ENCODE results near the gene ST3GAL4. TPM values are rescaled to one million over a fixed set of nuclear protein-coding genes. Genes with fewer than 3 reads are reported as not detected.

ST3GAL4 gene
- total and polyA plus RNA-seq, 2 experiments from 2014 or later: 27.3 to 53.3 TPM

DNA sequence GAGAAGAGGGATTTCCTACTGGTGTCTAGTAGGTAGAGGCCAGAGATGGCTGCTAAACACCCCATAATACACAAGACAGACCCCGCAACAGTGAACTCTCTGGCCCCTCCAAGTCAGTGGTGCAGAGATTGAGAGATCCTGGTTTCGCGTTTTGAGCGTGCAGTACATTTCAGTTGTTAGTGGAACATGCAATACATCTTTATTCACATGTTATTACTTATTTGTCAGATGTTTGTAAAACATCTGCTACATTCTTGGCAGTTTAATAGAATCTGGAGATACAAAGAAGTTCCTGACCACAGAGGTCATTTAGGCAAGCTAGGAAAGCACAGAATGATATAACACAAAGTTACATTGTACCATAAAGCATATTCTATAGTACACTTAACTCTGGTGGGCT is 41.5 kb downstream of the ST3GAL4 start:
- in situ Hi-C loops (cut with MboI): no loop called here

DNA sequence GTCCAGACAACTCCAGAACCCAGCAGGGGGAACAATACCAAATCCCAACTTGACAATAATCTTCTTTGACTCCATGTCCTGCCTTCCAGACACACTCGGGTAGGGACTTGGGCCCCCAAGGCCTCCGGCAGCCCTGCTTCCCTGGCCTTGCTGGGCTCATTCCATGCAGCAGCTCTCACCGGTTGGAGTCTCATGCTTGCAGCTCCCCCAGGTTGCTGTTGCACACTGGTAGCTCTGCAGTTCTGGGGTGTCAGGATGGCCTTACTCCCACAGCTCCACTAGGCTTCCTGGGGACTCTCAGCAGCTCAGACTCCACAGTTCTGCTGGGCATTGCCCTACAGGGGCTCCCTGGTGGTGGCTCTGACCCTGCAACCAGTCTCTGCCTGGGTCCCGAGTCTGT is 42.8 kb downstream of the ST3GAL4 start:
- H3K9ac ChIP-seq: no peak overlapping the region
- H3K27me3 ChIP-seq (replicated peaks; ENCODE audit: insufficient read depth): no peaks in the 10 kb centered on the region
- no peak overlapping the region for H3K4me2 ChIP-seq (ENCODE audit: unreplicated experiment)
- no peaks in the 10 kb centered on the region for H3K9me3 ChIP-seq (ENCODE audit: low read depth)
- H2AFZ ChIP-seq: no peak overlapping the region
- no peaks in the 10 kb centered on the region for H3K36me3 ChIP-seq (ENCODE audit: low read depth)
- TF ChIP-seq EZH2 (IDR thresholded peaks at IDR 0.05; ENCODE audit: insufficient read depth, poor library complexity, severe bottlenecking) (no peak), EZH2phosphoT487 (IDR thresholded peaks at IDR 0.05; ENCODE audit: insufficient read depth, low read depth) (no peak)
- 85 to 88% methylated on average over 4 of the region's 4 CpGs for WGBS, 2 experiments (ENCODE audit: low coverage in 1 of 2, low lambda C conversion rate in 2 of 2, missing lambda C conversion rate in 2 of 2)
- no peaks in the 10 kb centered on the region for H3F3A ChIP-seq (ENCODE audit: insufficient read depth)
- H4K20me1 ChIP-seq (ENCODE audit: insufficient read depth): no peaks in the 10 kb centered on the region
- H3K79me2 ChIP-seq (ENCODE audit: insufficient read depth): peaks cover 55% of the 10 kb centered on the region
- in situ Hi-C loops (cut with MboI): no loop called here
- no peak for DNase-seq
- no peaks in the 10 kb centered on the region for H3K9me2 ChIP-seq (ENCODE audit: insufficient read depth)
- no peak overlapping the region for H3K27ac ChIP-seq
- H3K4me1 ChIP-seq (ENCODE audit: insufficient read depth): peaks cover 8% of the 10 kb centered on the region; the same call in 1 of the 2 replicates
- H3K4me3 ChIP-seq: no peak overlapping the region

More for the DNA sequence above, 41.5 kb downstream of the ST3GAL4 start:
- 0 out of 2 replicates have a peak, but pooled peaks cover 5% of the 10 kb centered on the region for H4K20me1 ChIP-seq (ENCODE audit: insufficient read depth)
- no peaks in the 10 kb centered on the region for H3F3A ChIP-seq (ENCODE audit: insufficient read depth)
- 71 to 77% methylated on average over 4 of the region's 4 CpGs for WGBS, 2 experiments (ENCODE audit: low coverage in 1 of 2, low lambda C conversion rate in 2 of 2, missing lambda C conversion rate in 2 of 2)
- peaks cover 13% of the 10 kb centered on the region for H3K4me1 ChIP-seq (ENCODE audit: insufficient read depth)
- H3K36me3 ChIP-seq (ENCODE audit: low read depth): no peaks in the 10 kb centered on the region
- no peak overlapping the region for H3K4me2 ChIP-seq (ENCODE audit: unreplicated experiment)
- no peaks in the 10 kb centered on the region for H3K9me3 ChIP-seq (ENCODE audit: low read depth)
- H3K9ac ChIP-seq: no peak overlapping the region
- H3K27ac ChIP-seq: no peak overlapping the region
- TF ChIP-seq EZH2 (IDR thresholded peaks at IDR 0.05; ENCODE audit: insufficient read depth, poor library complexity, severe bottlenecking) (no peak), EZH2phosphoT487 (IDR thresholded peaks at IDR 0.05; ENCODE audit: insufficient read depth, low read depth) (no peak)
- H3K9me2 ChIP-seq (ENCODE audit: insufficient read depth): no peaks in the 10 kb centered on the region
- no peak overlapping the region for H3K4me3 ChIP-seq
- peaks cover 67% of the 10 kb centered on the region for H3K79me2 ChIP-seq (ENCODE audit: insufficient read depth)
- no peaks in the 10 kb centered on the region for H3K27me3 ChIP-seq (replicated peaks; ENCODE audit: insufficient read depth)
- no peak for DNase-seq
- no peak overlapping the region for H2AFZ ChIP-seq

DNA sequence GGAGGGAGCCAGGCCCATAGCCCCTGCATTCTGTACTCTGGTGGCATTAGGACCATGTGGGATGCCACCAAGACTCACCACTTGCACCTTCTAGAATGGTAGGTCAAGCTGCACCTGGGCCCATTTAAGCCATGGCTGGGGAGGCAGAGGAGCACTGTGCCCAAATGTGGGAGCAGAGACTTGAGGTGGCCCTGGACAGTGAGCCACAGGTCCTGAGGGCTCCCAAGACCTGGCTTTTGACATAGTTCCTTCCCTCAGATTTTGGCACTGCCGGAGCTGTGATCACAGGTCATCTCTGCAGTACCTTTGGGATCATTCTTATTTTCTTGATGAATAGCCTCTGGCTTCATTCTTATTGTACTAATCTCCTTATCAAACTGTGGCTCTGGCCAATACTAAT is 43.2 kb downstream of the ST3GAL4 start:
- no peak for TF ChIP-seq EZH2phosphoT487 (IDR thresholded peaks at IDR 0.05; ENCODE audit: insufficient read depth, low read depth)
- no peak for TF ChIP-seq EZH2 (IDR thresholded peaks at IDR 0.05; ENCODE audit: insufficient read depth, poor library complexity, severe bottlenecking)
- Histone ChIP-seq H3K9me2 (ENCODE audit: insufficient read depth) (no peaks in the 10 kb centered on the region), H3K79me2 (ENCODE audit: insufficient read depth) (peaks cover 51% of the 10 kb centered on the region), H2AFZ (no peak overlapping the region), H4K20me1 (ENCODE audit: insufficient read depth) (no peaks in the 10 kb centered on the region), H3K27me3 (replicated peaks; ENCODE audit: insufficient read depth) (no peaks in the 10 kb centered on the region), H3K9ac (no peak overlapping the region), H3F3A (ENCODE audit: insufficient read depth) (no peaks in the 10 kb centered on the region), H3K4me3 (no peak overlapping the region), H3K4me1 (ENCODE audit: insufficient read depth) (peaks cover 10% of the 10 kb centered on the region), H3K27ac (no peak overlapping the region), H3K36me3 (ENCODE audit: low read depth) (no peaks in the 10 kb centered on the region), H3K9me3 (ENCODE audit: low read depth) (no peaks in the 10 kb centered on the region), H3K4me2 (ENCODE audit: unreplicated experiment) (no peak overlapping the region)
- no peak for DNase-seq
- in situ Hi-C loops (cut with MboI): no loop called here
- 100% methylated on average over 1 of the region's 1 CpG for WGBS, 2 experiments (ENCODE audit: low coverage in 1 of 2, low lambda C conversion rate in 2 of 2, missing lambda C conversion rate in 2 of 2)

DNA sequence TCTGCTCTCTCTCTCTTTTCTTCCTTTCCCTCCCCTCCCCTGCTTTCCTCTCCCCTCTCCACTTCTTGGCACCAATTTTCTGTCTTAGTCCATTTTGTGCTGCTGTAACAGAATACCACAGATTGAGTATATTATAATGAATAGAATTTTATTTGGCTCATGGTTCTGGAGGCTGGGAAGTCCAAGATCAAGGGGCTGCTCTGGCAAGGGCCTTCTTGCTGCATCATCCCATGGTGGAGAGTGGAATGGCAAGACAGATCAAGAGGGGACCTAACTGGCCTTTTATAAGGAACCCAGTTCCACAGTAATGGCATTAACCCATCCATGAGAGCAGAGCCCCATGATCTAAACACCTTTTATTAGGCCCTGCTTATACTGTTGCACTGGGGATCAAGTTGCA is 44.5 kb downstream of the ST3GAL4 start:
- Histone ChIP-seq H3K9ac (no peak overlapping the region), H3K36me3 (ENCODE audit: low read depth) (no peaks in the 10 kb centered on the region), H3K79me2 (ENCODE audit: insufficient read depth) (peaks cover 42% of the 10 kb centered on the region), H4K20me1 (ENCODE audit: insufficient read depth) (no peaks in the 10 kb centered on the region), H3K4me1 (ENCODE audit: insufficient read depth) (peaks cover 13% of the 10 kb centered on the region), H3K4me2 (ENCODE audit: unreplicated experiment) (no peak overlapping the region), H3K4me3 (no peak overlapping the region), H2AFZ (no peak overlapping the region), H3K27ac (no peak overlapping the region), H3F3A (ENCODE audit: insufficient read depth) (no peaks in the 10 kb centered on the region), H3K27me3 (replicated peaks; ENCODE audit: insufficient read depth) (no peaks in the 10 kb centered on the region), H3K9me3 (ENCODE audit: low read depth) (no peaks in the 10 kb centered on the region), H3K9me2 (ENCODE audit: insufficient read depth) (no peaks in the 10 kb centered on the region)
- in situ Hi-C loops (cut with MboI): no loop called here
- no peak for DNase-seq
- no peak for TF ChIP-seq EZH2 (IDR thresholded peaks at IDR 0.05; ENCODE audit: insufficient read depth, poor library complexity, severe bottlenecking)
- no peak for TF ChIP-seq EZH2phosphoT487 (IDR thresholded peaks at IDR 0.05; ENCODE audit: insufficient read depth, low read depth)

DNA sequence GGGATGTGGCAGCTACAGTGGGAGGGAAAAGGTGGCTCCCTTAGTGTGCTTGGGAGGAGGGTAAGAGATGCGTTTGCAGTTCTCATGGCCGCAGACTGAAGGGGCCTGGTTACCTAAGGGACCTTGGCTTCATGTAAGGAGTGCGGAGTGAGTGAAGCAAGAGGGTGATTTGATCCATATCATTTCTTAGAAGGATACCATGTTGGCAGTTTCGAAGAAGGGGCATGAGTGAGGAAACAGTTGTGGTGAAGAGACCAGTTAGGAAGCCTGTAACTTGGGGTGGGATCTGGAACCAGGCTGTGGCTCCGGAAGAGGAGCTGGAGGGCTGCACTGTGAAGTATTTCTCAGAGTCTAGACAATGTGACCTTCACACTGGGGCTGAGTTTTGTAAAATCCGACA is 45.0 kb downstream of the ST3GAL4 start:
- Histone ChIP-seq H3K9ac (no peak overlapping the region), H3K36me3 (ENCODE audit: low read depth) (no peaks in the 10 kb centered on the region), H3F3A (ENCODE audit: insufficient read depth) (no peaks in the 10 kb centered on the region), H3K9me3 (ENCODE audit: low read depth) (no peaks in the 10 kb centered on the region), H3K27ac (no peak overlapping the region), H3K79me2 (ENCODE audit: insufficient read depth) (peaks cover 38% of the 10 kb centered on the region), H3K4me3 (no peak overlapping the region), H3K4me2 (ENCODE audit: unreplicated experiment) (no peak overlapping the region), H3K27me3 (replicated peaks; ENCODE audit: insufficient read depth) (no peaks in the 10 kb centered on the region), H3K9me2 (ENCODE audit: insufficient read depth) (no peaks in the 10 kb centered on the region), H2AFZ (no peak overlapping the region), H4K20me1 (ENCODE audit: insufficient read depth) (no peaks in the 10 kb centered on the region), H3K4me1 (ENCODE audit: insufficient read depth) (peaks cover 13% of the 10 kb centered on the region)
- TF ChIP-seq EZH2phosphoT487 (IDR thresholded peaks at IDR 0.05; ENCODE audit: insufficient read depth, low read depth) (no peak), EZH2 (IDR thresholded peaks at IDR 0.05; ENCODE audit: insufficient read depth, poor library complexity, severe bottlenecking) (no peak)
- DNase-seq: no peak
- WGBS, 2 experiments (ENCODE audit: low coverage in 1 of 2, low lambda C conversion rate in 2 of 2, missing lambda C conversion rate in 2 of 2): 88 to 93% methylated on average over 6 of the region's 6 CpGs
- in situ Hi-C loops (cut with MboI): no loop called here

Data from GM23248 (cell line).